Lower lobe of right lung (tissue), 2 donors: ENCODE measurements around the gene TMEM259. TPM values are rescaled to one million over a fixed set of nuclear protein-coding genes. Genes with fewer than 3 reads are reported as not detected.
A peak's percentile ranks its signal among the peaks of the same experiment; 100 is the strongest.

ENCODE experiments used
- ATAC-seq, 2 donors: fragments of 200-7000 bp; cut with Tn5 transposase; one replicate each; pipeline ENCODE4 v1.9.1; 2020 to 2022; ENCODE audit warnings: mild to moderate bottlenecking in 2 of 2, moderate library complexity in 2 of 2
- DNase-seq: peaks from one replicate; pipeline ENCODE4 v3.0.0-alpha.2; 2020
- H3K27ac ChIP-seq: fragments of 200-600 bp; one replicate; pipeline ENCODE4 v1.8.0; 2022
- H3K27me3 ChIP-seq: fragments of 200-600 bp; one replicate; pipeline ENCODE4 v1.8.0; 2022; ENCODE audit warnings: low read depth
- H3K36me3 ChIP-seq: fragments of 200-600 bp; one replicate; pipeline ENCODE4 v1.8.0; 2022; ENCODE audit warnings: mild to moderate bottlenecking
- H3K4me1 ChIP-seq: fragments of 200-600 bp; one replicate; pipeline ENCODE4 v1.8.0; 2022
- H3K4me3 ChIP-seq: fragments of 200-600 bp; one replicate; pipeline ENCODE4 v1.8.0; 2022; ENCODE audit warnings: mild to moderate bottlenecking
- H3K9me3 ChIP-seq: fragments of 200-600 bp; one replicate; pipeline ENCODE4 v1.8.0; 2022
- CTCF ChIP-seq: fragments of 200-600 bp; IDR thresholded peaks from one replicate; pipeline ENCODE4 v1.8.0; 2022; ENCODE audit warnings: antibody characterized with exemption, mild to moderate bottlenecking
- intact Hi-C: fragments of 100-400 bp; cut with DNase I; formaldehyde crosslinking; loops from one replicate; pipeline ENCODE4 v1.11.0; 2022
- total RNA-seq: library from RNA; stranded (reverse); fragmentation: NEBNext Ultra II Directional; extraction: Animal tissue kit (Norgen Biotek cat#: 25700); gene quantifications from one replicate; pipeline ENCODE4 v1.2.1, GENCODE V29; 2021
- donor health status: DM: no; HTN: yes; CAD: no; lungs with severe emphysema.

Gene TMEM259
- total RNA-seq, 1 donor from 2014 or later = 159 TPM

GRCh38 chr19:1017115-1017905, 3.6 kb downstream of the TMEM259 start:
- H3K36me3 ChIP-seq = peaks cover 22% of the 10 kb centered on the region
- peaks cover 60% of the 10 kb centered on the region for H3K4me1 ChIP-seq
- no peak overlapping the region for H3K27ac ChIP-seq
- TF ChIP-seq CTCF = no peak
- DNase-seq = no peak
- no peaks in the 10 kb centered on the region for H3K27me3 ChIP-seq
- no peaks in the 10 kb centered on the region for H3K9me3 ChIP-seq
- no peak for ATAC-seq
- intact Hi-C loops = no loop called here
- H3K4me3 ChIP-seq = peak overlapping the region; percentile 20

GRCh38 chr19:1016647-1017114, 4.2 kb downstream of the TMEM259 start:
- intact Hi-C loops = no loop called here

GRCh38 chr19:1015782-1016646, 4.9 kb downstream of the TMEM259 start:
- no peaks in the 10 kb centered on the region for H3K9me3 ChIP-seq
- intact Hi-C loops = no loop called here
- TF ChIP-seq CTCF = no peak
- peaks cover 52% of the 10 kb centered on the region for H3K4me1 ChIP-seq
- DNase-seq = no peak
- H3K36me3 ChIP-seq = peaks cover 35% of the 10 kb centered on the region
- no peak for ATAC-seq
- peak overlapping the region; percentile 6 for H3K27ac ChIP-seq
- H3K27me3 ChIP-seq = no peaks in the 10 kb centered on the region
- no peak overlapping the region for H3K4me3 ChIP-seq

More at GRCh38 chr19:1016647-1017114, 4.2 kb downstream of the TMEM259 start:
- Histone ChIP-seq H3K27me3 (no peaks in the 10 kb centered on the region), H3K36me3 (peaks cover 29% of the 10 kb centered on the region), H3K9me3 (no peaks in the 10 kb centered on the region), H3K4me1 (peaks cover 53% of the 10 kb centered on the region), H3K27ac (peak overlapping the region; percentile 6), H3K4me3 (peak overlapping the region; percentile 20)
- TF ChIP-seq CTCF = no peak
- DNase-seq = no peak
- ATAC-seq = no peak

GRCh38 chr19:1015061-1015781, 5.7 kb downstream of the TMEM259 start:
- DNase-seq = no peak
- Histone ChIP-seq H3K4me3 (no peak overlapping the region), H3K36me3 (peaks cover 43% of the 10 kb centered on the region), H3K27me3 (no peaks in the 10 kb centered on the region), H3K4me1 (peaks cover 53% of the 10 kb centered on the region), H3K9me3 (no peaks in the 10 kb centered on the region), H3K27ac (no peak overlapping the region)
- intact Hi-C loops = no loop called here
- ATAC-seq = no peak
- no peak for TF ChIP-seq CTCF
